SK-N-SH treated with all-trans-retinoic acid at 6 μM for 48 hours (cell line): ENCODE results near the gene VPS29.

ENCODE experiments used
- ARNTL ChIP-seq: fragments of 450-650 bp; formaldehyde crosslinking; IDR thresholded peaks from 2 replicates; pipeline ENCODE4 v1.5.0; 2020; ENCODE audit warnings: low read depth, mild to moderate bottlenecking, moderate library complexity, borderline replicate concordance
- BACH2 ChIP-seq: fragments of 250-450 bp; sonication (Bioruptor Pico); IDR thresholded peaks from 2 replicates; pipeline ENCODE4 v1.9.0; 2021; ENCODE audit warnings: mild to moderate bottlenecking, borderline replicate concordance
- ESRRG ChIP-seq: fragments of 250-450 bp; sonication (Bioruptor Pico); IDR thresholded peaks from 2 replicates; pipeline ENCODE4 v1.6.1; 2021; ENCODE audit warnings: mild to moderate bottlenecking
- PPARA ChIP-seq: fragments of 250-450 bp; sonication (Bioruptor Pico); IDR thresholded peaks from 2 replicates; pipeline ENCODE4 v1.5.0; 2020; ENCODE audit warnings: mild to moderate bottlenecking, borderline replicate concordance
- RARB ChIP-seq: fragments of 250-450 bp; sonication (Bioruptor Pico); IDR thresholded peaks from 2 replicates; pipeline ENCODE4 v1.8.0; 2021; ENCODE audit warnings: mild to moderate bottlenecking, moderate library complexity
- TOX ChIP-seq: fragments of 250-450 bp; sonication (Bioruptor Pico); IDR thresholded peaks from 2 replicates; pipeline ENCODE4 v1.8.0; 2021; ENCODE audit warnings: mild to moderate bottlenecking, moderate library complexity, borderline replicate concordance
- ZFP30 ChIP-seq: fragments of 450-650 bp; formaldehyde crosslinking; IDR thresholded peaks from 2 replicates; pipeline ENCODE4 v1.5.0; 2022; ENCODE audit warnings: mild to moderate bottlenecking, moderate library complexity
- ZNF8 ChIP-seq: fragments of 450-650 bp; formaldehyde crosslinking; IDR thresholded peaks from 2 replicates; pipeline ENCODE4 v1.5.0; 2020; ENCODE audit warnings: mild to moderate bottlenecking, moderate library complexity
- TF ChIP-seq, protein P1 (sequence below): fragments of 250-450 bp; sonication (Bioruptor Pico); IDR thresholded peaks from 2 replicates; pipeline ENCODE4 v1.5.1; 2021; ENCODE audit warnings: mild to moderate bottlenecking, moderate library complexity
- TF ChIP-seq, protein P2 (sequence below): fragments of 250-450 bp; sonication (Bioruptor Pico); IDR thresholded peaks from 2 replicates; pipeline ENCODE4 v1.8.0; 2020; ENCODE audit warnings: mild to moderate bottlenecking, moderate library complexity, borderline replicate concordance
- TF ChIP-seq, protein P3 (sequence below): fragments of 250-450 bp; sonication (Bioruptor Pico); IDR thresholded peaks from 2 replicates; pipeline ENCODE4 v1.5.0; 2020; ENCODE audit warnings: mild to moderate bottlenecking, moderate library complexity

DNA sequence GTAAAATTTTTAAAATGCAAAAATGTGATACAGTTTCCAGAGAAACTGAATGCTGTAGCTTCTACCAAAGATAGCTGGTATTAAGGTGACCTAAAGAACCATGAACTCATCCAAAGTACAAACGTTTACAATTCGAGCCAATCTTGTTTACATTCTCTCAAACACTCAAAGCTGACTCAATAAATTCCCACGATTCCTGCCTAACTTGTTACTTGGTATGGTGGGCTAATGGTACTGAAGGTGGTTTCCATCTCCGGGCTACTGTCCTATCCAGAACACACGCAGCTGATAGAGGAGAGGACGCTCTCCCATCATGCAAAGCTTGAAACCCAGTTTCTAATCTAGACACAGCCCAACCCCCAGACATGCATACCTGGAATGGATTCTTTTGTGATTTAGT lies 31.7 kb upstream of the VPS29 start:
- TF ChIP-seq RARB (CRISPR knock-in tag) (no peak), ARNTL (CRISPR knock-in tag) (no peak), ZFP30 (no peak), BACH2 (CRISPR knock-in tag) (no peak), PPARA (CRISPR knock-in tag) (no peak), TOX (CRISPR knock-in tag) (no peak), ESRRG (no peak), ZNF8 (CRISPR knock-in tag) (no peak)
- TF ChIP-seq, protein P1, sequence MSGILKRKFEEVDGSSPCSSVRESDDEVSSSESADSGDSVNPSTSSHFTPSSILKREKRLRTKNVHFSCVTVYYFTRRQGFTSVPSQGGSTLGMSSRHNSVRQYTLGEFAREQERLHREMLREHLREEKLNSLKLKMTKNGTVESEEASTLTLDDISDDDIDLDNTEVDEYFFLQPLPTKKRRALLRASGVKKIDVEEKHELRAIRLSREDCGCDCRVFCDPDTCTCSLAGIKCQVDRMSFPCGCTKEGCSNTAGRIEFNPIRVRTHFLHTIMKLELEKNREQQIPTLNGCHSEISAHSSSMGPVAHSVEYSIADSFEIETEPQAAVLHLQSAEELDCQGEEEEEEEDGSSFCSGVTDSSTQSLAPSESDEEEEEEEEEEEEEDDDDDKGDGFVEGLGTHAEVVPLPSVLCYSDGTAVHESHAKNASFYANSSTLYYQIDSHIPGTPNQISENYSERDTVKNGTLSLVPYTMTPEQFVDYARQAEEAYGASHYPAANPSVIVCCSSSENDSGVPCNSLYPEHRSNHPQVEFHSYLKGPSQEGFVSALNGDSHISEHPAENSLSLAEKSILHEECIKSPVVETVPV (CRISPR knock-in tag): no peak
- TF ChIP-seq, protein P2, sequence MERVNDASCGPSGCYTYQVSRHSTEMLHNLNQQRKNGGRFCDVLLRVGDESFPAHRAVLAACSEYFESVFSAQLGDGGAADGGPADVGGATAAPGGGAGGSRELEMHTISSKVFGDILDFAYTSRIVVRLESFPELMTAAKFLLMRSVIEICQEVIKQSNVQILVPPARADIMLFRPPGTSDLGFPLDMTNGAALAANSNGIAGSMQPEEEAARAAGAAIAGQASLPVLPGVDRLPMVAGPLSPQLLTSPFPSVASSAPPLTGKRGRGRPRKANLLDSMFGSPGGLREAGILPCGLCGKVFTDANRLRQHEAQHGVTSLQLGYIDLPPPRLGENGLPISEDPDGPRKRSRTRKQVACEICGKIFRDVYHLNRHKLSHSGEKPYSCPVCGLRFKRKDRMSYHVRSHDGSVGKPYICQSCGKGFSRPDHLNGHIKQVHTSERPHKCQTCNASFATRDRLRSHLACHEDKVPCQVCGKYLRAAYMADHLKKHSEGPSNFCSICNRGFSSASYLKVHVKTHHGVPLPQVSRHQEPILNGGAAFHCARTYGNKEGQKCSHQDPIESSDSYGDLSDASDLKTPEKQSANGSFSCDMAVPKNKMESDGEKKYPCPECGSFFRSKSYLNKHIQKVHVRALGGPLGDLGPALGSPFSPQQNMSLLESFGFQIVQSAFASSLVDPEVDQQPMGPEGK (CRISPR knock-in tag): no peak
- TF ChIP-seq, protein P3, sequence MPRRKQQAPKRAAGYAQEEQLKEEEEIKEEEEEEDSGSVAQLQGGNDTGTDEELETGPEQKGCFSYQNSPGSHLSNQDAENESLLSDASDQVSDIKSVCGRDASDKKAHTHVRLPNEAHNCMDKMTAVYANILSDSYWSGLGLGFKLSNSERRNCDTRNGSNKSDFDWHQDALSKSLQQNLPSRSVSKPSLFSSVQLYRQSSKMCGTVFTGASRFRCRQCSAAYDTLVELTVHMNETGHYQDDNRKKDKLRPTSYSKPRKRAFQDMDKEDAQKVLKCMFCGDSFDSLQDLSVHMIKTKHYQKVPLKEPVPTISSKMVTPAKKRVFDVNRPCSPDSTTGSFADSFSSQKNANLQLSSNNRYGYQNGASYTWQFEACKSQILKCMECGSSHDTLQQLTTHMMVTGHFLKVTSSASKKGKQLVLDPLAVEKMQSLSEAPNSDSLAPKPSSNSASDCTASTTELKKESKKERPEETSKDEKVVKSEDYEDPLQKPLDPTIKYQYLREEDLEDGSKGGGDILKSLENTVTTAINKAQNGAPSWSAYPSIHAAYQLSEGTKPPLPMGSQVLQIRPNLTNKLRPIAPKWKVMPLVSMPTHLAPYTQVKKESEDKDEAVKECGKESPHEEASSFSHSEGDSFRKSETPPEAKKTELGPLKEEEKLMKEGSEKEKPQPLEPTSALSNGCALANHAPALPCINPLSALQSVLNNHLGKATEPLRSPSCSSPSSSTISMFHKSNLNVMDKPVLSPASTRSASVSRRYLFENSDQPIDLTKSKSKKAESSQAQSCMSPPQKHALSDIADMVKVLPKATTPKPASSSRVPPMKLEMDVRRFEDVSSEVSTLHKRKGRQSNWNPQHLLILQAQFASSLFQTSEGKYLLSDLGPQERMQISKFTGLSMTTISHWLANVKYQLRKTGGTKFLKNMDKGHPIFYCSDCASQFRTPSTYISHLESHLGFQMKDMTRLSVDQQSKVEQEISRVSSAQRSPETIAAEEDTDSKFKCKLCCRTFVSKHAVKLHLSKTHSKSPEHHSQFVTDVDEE (CRISPR knock-in tag): no peak
